Umbilical cord (tissue), 2 donors: Measurements from ENCODE around the gene KCNIP4. TPM values are rescaled to one million over a fixed set of nuclear protein-coding genes. Genes with fewer than 3 reads are reported as not detected.

ENCODE experiments used
- DNase-seq: peaks from one replicate; pipeline ENCODE4 v3.0.0-alpha.2; 2015; ENCODE audit warnings: low spot score
- total RNA-seq: library from RNA; depleted of rRNA; stranded (reverse); fragments of >200 nt; gene quantifications from one replicate; pipeline ENCODE4 v1.2.3, GENCODE V29; 2014; ENCODE audit warnings: low replicate concordance; ENCODE audit not compliant: insufficient read depth

Gene KCNIP4
- total RNA-seq, 1 donor from 2014 or later, result 9.1 TPM

- DNase-seq, result no peak
Measured at GRCh38 chr4:21467551-21467950, 481.0 kb downstream of the KCNIP4 start.

GRCh38 chr4:21457086-21457840, 491.3 kb downstream of the KCNIP4 start:
- DNase-seq, result no peak

- DNase-seq, result no peak
Measured at GRCh38 chr4:21454831-21455230, 493.7 kb downstream of the KCNIP4 start.

GRCh38 chr4:21454201-21454600, 494.4 kb downstream of the KCNIP4 start:
- no peak for DNase-seq

GRCh38 chr4:21452931-21453330, 495.6 kb downstream of the KCNIP4 start:
- no peak for DNase-seq

- peak; percentile 23 for DNase-seq
Measured at GRCh38 chr4:21451032-21451431, 497.5 kb downstream of the KCNIP4 start.

- DNase-seq, result no peak
Measured at GRCh38 chr4:21450331-21450730, 498.2 kb downstream of the KCNIP4 start.

GRCh38 chr4:21447301-21448054, 501.1 kb downstream of the KCNIP4 start:
- no peak for DNase-seq

GRCh38 chr4:21420166-21420565, 528.4 kb downstream of the KCNIP4 start:
- DNase-seq, result no peak

GRCh38 chr4:21415728-21416127, 532.8 kb downstream of the KCNIP4 start:
- DNase-seq, result no peak

- DNase-seq, result no peak
Measured at GRCh38 chr4:21413807-21414370, 534.7 kb downstream of the KCNIP4 start.

- DNase-seq, result no peak
Measured at GRCh38 chr4:21411086-21411485, 537.5 kb downstream of the KCNIP4 start.

GRCh38 chr4:21410372-21410771, 538.2 kb downstream of the KCNIP4 start:
- DNase-seq, result no peak

GRCh38 chr4:21387683-21388082, 560.9 kb downstream of the KCNIP4 start:
- no peak for DNase-seq

- DNase-seq, result no peak
Measured at GRCh38 chr4:21386166-21386780, 562.3 kb downstream of the KCNIP4 start.

- DNase-seq, result no peak
Measured at GRCh38 chr4:21385706-21386105, 562.9 kb downstream of the KCNIP4 start.

- no peak for DNase-seq
Measured at GRCh38 chr4:21384609-21385008, 564.0 kb downstream of the KCNIP4 start.

- no peak for DNase-seq
Measured at GRCh38 chr4:21380861-21381260, 567.7 kb downstream of the KCNIP4 start.

GRCh38 chr4:21377046-21377445, 571.5 kb downstream of the KCNIP4 start:
- no peak for DNase-seq

GRCh38 chr4:21376176-21376575, 572.4 kb downstream of the KCNIP4 start:
- peak; percentile 73 for DNase-seq

GRCh38 chr4:21374641-21375368, 573.8 kb downstream of the KCNIP4 start:
- DNase-seq, result no peak

- no peak for DNase-seq
Measured at GRCh38 chr4:21367567-21367966, 581.0 kb downstream of the KCNIP4 start.
